ENCODE data around the gene GGTLC2. TPM values are rescaled to one million over a fixed set of nuclear protein-coding genes. Genes with fewer than 3 reads are reported as not detected.
"Not testable (repeated sequence)": the region's sequence is repeated elsewhere in the genome, so short reads cannot be mapped to it uniquely, and the experiment has no call there.

Gene GGTLC2
- total RNA-seq, 3 donors from 2014 or later (not counting 1 experiment from before 2014, with no cell fraction given) = not detected

DNA sequence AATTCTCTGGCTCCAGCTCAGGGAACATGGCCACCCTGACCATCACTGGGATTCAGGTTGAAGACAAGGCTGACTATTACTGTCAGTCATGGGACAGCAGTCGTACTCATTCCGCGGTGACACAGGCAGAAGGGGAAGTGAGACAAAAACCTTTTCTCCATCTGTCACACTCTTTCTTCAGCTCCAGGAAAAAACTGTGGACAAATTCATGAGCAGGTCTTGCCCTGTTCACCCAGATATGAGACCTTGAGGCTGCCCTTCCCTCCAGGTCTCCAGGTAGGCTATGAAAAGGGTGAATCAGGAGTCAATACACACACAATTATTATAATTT, 39.4 kb upstream of the GGTLC2 start:
- H3K27ac ChIP-seq (ENCODE audit: low read length) = peak overlapping the region; percentile 19
- intact Hi-C loops (cut with micrococcal nuclease) = no loop called here
- Mint-ChIP-seq H3K9me3 (no peaks in the 10 kb centered on the region), H3K4me3 (no peak overlapping the region), H3K27me3 (ENCODE audit: low read depth in 2 of 2) (peaks cover 7 to 16% of the 10 kb centered on the region in 2 donors), H3K36me3 (no peaks in the 10 kb centered on the region), H3K27ac (no peak overlapping the region), H3K4me1 (no peaks in the 10 kb centered on the region)
- TF ChIP-seq, protein P1, sequence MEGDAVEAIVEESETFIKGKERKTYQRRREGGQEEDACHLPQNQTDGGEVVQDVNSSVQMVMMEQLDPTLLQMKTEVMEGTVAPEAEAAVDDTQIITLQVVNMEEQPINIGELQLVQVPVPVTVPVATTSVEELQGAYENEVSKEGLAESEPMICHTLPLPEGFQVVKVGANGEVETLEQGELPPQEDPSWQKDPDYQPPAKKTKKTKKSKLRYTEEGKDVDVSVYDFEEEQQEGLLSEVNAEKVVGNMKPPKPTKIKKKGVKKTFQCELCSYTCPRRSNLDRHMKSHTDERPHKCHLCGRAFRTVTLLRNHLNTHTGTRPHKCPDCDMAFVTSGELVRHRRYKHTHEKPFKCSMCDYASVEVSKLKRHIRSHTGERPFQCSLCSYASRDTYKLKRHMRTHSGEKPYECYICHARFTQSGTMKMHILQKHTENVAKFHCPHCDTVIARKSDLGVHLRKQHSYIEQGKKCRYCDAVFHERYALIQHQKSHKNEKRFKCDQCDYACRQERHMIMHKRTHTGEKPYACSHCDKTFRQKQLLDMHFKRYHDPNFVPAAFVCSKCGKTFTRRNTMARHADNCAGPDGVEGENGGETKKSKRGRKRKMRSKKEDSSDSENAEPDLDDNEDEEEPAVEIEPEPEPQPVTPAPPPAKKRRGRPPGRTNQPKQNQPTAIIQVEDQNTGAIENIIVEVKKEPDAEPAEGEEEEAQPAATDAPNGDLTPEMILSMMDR (IDR thresholded peaks at IDR 0.05) = no peak
- H3K36me3 ChIP-seq (ENCODE audit: control insufficient read depth, insufficient read depth, low read length) = no peaks in the 10 kb centered on the region
- 45% methylated on average over 3 of the region's 3 CpGs for WGBS (ENCODE audit: insufficient coverage)
- DNase-seq (no peak), ATAC-seq (no peak)
- peaks cover 4% of the 10 kb centered on the region for H3K4me1 ChIP-seq (ENCODE audit: control insufficient read depth, insufficient read depth, low read length)
- H3K4me3 ChIP-seq (ENCODE audit: low read length) = no peak overlapping the region
- H3K27me3 ChIP-seq (ENCODE audit: control insufficient read depth, insufficient read depth, low read length) = no peaks in the 10 kb centered on the region
- H3K9me3 ChIP-seq (ENCODE audit: control insufficient read depth, insufficient read depth, low read length) = no peaks in the 10 kb centered on the region

DNA sequence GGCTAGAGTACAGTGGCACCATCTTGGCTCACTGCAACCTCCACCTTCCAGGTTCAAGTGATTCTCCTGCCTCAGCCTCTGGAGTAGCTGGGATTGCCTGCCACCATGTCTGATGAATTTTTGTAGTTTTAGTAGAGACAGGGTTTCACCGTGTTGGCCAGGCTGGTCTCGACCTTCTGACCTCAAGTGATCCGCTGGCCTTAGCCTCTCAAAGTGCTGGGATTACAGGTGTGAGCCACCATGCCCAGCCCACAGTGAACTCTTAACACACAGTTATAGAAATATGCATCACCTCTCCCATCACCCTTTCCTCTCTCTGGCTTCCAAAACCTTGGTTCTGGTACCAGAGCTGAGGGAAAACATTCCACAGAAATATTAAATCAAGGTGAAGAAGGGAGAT, 36.4 kb upstream of the GGTLC2 start:
- H3K27ac Mint-ChIP-seq; H3K9me3 ChIP-seq (ENCODE audit: control insufficient read depth, insufficient read depth, low read length); H3K4me1 ChIP-seq (ENCODE audit: control insufficient read depth, insufficient read depth, low read length); H3K36me3 Mint-ChIP-seq; H3K27ac ChIP-seq (ENCODE audit: low read length); ATAC-seq; H3K9me3 Mint-ChIP-seq; DNase-seq; H3K4me3 Mint-ChIP-seq; H3K36me3 ChIP-seq (ENCODE audit: control insufficient read depth, insufficient read depth, low read length); H3K4me1 Mint-ChIP-seq; H3K4me3 ChIP-seq (ENCODE audit: low read length); H3K27me3 ChIP-seq (ENCODE audit: control insufficient read depth, insufficient read depth, low read length); intact Hi-C loops (cut with micrococcal nuclease): not testable (repeated sequence)
- 95% methylated on average over 3 of the region's 3 CpGs for WGBS (ENCODE audit: insufficient coverage)
- peaks cover 10 to 14% of the 10 kb centered on the region in 2 donors for H3K27me3 Mint-ChIP-seq (ENCODE audit: low read depth in 2 of 2)

DNA sequence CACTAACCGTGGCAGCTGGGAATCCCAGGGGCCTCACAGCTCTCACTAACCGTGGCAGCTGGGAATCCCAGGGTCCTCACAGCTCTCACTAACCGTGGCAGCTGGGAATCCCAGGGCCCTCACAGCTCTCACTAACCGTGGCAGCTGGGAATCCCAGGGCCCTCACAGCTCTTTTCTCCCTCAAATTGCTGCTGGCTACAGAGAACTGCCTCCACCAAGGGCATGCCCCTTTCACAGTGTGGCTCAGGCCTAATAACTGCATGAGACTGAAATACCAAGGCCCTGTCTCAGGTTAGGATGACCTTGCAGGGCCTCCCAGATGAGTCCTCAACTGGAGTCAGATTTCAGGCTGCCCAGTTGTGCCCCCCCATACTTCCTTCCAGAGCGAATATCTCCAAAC, 35.1 kb upstream of the GGTLC2 start:
- H3K27me3 Mint-ChIP-seq (ENCODE audit: low read depth in 2 of 2) = peaks cover 10 to 14% of the 10 kb centered on the region in 2 donors
- no peak for ATAC-seq
- H3K36me3 Mint-ChIP-seq = no peaks in the 10 kb centered on the region
- no peaks in the 10 kb centered on the region for H3K9me3 Mint-ChIP-seq
- no peaks in the 10 kb centered on the region for H3K9me3 ChIP-seq (ENCODE audit: control insufficient read depth, insufficient read depth, low read length)
- TF ChIP-seq, protein P1 (IDR thresholded peaks at IDR 0.05) = no peak
- intact Hi-C loops (cut with micrococcal nuclease) = no loop called here
- no peak overlapping the region for H3K4me3 ChIP-seq (ENCODE audit: low read length)
- no peaks in the 10 kb centered on the region for H3K36me3 ChIP-seq (ENCODE audit: control insufficient read depth, insufficient read depth, low read length)
- WGBS (ENCODE audit: insufficient coverage) = 80% methylated on average over 4 of the region's 5 CpGs
- DNase-seq = no peak
- no peaks in the 10 kb centered on the region for H3K27me3 ChIP-seq (ENCODE audit: control insufficient read depth, insufficient read depth, low read length)
- H3K4me1 ChIP-seq (ENCODE audit: control insufficient read depth, insufficient read depth, low read length) = peaks cover 4% of the 10 kb centered on the region
- no peak overlapping the region for H3K4me3 Mint-ChIP-seq
- H3K27ac Mint-ChIP-seq = no peak overlapping the region
- no peak overlapping the region for H3K27ac ChIP-seq (ENCODE audit: low read length)
- no peaks in the 10 kb centered on the region for H3K4me1 Mint-ChIP-seq

DNA sequence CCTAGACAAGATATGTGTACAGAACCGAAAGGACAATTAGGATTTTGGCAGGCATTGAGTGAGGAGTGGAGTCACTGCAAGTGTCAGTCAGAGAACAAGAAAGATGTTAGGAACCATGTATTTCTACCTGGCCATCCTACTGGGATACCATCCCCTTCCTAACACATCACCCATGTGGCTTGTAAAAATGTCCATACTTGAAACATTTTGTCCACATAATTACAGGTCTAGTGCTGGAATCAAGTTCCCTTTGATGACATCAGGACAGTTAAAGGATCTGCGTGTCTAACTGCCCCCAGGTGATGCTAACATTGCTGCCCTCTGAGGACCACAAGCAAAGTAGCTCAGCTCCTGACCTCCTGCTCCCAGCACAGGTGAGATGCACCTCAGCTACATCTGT, 31.9 kb upstream of the GGTLC2 start:
- H3K27me3 ChIP-seq (ENCODE audit: control insufficient read depth, insufficient read depth, low read length) = no peaks in the 10 kb centered on the region
- no peaks in the 10 kb centered on the region for H3K36me3 ChIP-seq (ENCODE audit: control insufficient read depth, insufficient read depth, low read length)
- peaks cover 19 to 34% of the 10 kb centered on the region in 2 donors for H3K27me3 Mint-ChIP-seq (ENCODE audit: low read depth in 2 of 2)
- no peak overlapping the region for H3K4me3 ChIP-seq (ENCODE audit: low read length)
- peaks cover 6 to 7% of the 10 kb centered on the region in 2 donors for H3K4me1 Mint-ChIP-seq
- H3K36me3 Mint-ChIP-seq = no peaks in the 10 kb centered on the region
- intact Hi-C loops (cut with micrococcal nuclease) = no loop called here
- no peaks in the 10 kb centered on the region for H3K9me3 ChIP-seq (ENCODE audit: control insufficient read depth, insufficient read depth, low read length)
- ATAC-seq (no peak), DNase-seq (no peak)
- no peak overlapping the region for H3K27ac Mint-ChIP-seq
- peaks cover 6% of the 10 kb centered on the region for H3K4me1 ChIP-seq (ENCODE audit: control insufficient read depth, insufficient read depth, low read length)
- WGBS (ENCODE audit: insufficient coverage) = 86% methylated on average over 2 of the region's 2 CpGs
- no peak overlapping the region for H3K4me3 Mint-ChIP-seq
- no peaks in the 10 kb centered on the region for H3K9me3 Mint-ChIP-seq
- TF ChIP-seq, protein P1 (IDR thresholded peaks at IDR 0.05) = no peak
- H3K27ac ChIP-seq (ENCODE audit: low read length) = no peak overlapping the region

Data from natural killer cell (primary cell).